Gastrocnemius medialis (tissue), 4 donors: ENCODE results near the gene PPP2R1A.
"Not testable (repeated sequence)": the region's sequence is repeated elsewhere in the genome, so short reads cannot be mapped to it uniquely, and the experiment has no call there.

Source experiments
- CTCF ChIP-seq, 5 experiments: fragments of 450-650 bp in 3 of 5; fragments of 200-600 bp in 2 of 5; sonication (generic) in 2 of 5; IDR thresholded peaks in 4 of 5; conservative IDR thresholded peaks in 1 of 5; 1 replicate in 4 of 5; 2 replicates in 1 of 5; pipeline ENCODE4 v1.5.1; 2016 to 2019; ENCODE audit warnings: antibody characterized with exemption in 5 of 5, mild to moderate bottlenecking in 3 of 5, moderate library complexity in 3 of 5
- POLR2A ChIP-seq, 2 donors: fragments of 450-650 bp; IDR thresholded peaks; one replicate each; pipeline ENCODE4 v1.6.1; 2017; ENCODE audit warnings: antibody characterized with exemption in 2 of 2, mild to moderate bottlenecking in 2 of 2, moderate library complexity in 2 of 2

- TF ChIP-seq CTCF (IDR thresholded peaks at IDR 0.05 in 4 of 5, conservative IDR thresholded peaks at IDR 0.05 in 1 of 5); POLR2A (IDR thresholded peaks at IDR 0.05): not testable (repeated sequence)
Measured at GRCh38 chr19:52200755-52201391, 11.0 kb downstream of the PPP2R1A start.
